GM21737 (cell line): Measurements from ENCODE around the gene POR.
"Not testable (repeated sequence)": the region's sequence is repeated elsewhere in the genome, so short reads cannot be mapped to it uniquely, and the experiment has no call there.

Source experiments
- ATAC-seq: cut with Tn5 transposase; IDR thresholded peaks from one replicate; pipeline ENCODE4 v1.9.1; 2021; ENCODE audit warnings: mild to moderate bottlenecking, moderate library complexity; ENCODE audit not compliant: unreplicated experiment

Gene POR

GRCh38 chr7:75884476-75884875 lies 30.5 kb upstream of the POR start:
- no peak for ATAC-seq

- ATAC-seq = no peak
Observed at GRCh38 chr7:75885036-75885435, 29.9 kb upstream of the POR start.

GRCh38 chr7:75887669-75888369 lies 27.1 kb upstream of the POR start:
- ATAC-seq = no peak

GRCh38 chr7:75888464-75889222 lies 26.3 kb upstream of the POR start:
- ATAC-seq = no peak

GRCh38 chr7:75889223-75889825 lies 25.6 kb upstream of the POR start:
- ATAC-seq = no peak

GRCh38 chr7:75889826-75890225 lies 25.1 kb upstream of the POR start:
- no peak for ATAC-seq

- ATAC-seq = not testable (repeated sequence)
Observed at GRCh38 chr7:75891237-75891636, 23.7 kb upstream of the POR start.

GRCh38 chr7:75891815-75892411 lies 23.0 kb upstream of the POR start:
- ATAC-seq = no peak

GRCh38 chr7:75892634-75893272 lies 22.2 kb upstream of the POR start:
- no peak for ATAC-seq

GRCh38 chr7:75896803-75897327 lies 18.1 kb upstream of the POR start:
- no peak for ATAC-seq

GRCh38 chr7:75900617-75901315 lies 14.2 kb upstream of the POR start:
- no peak for ATAC-seq

- no peak for ATAC-seq
Observed at GRCh38 chr7:75905785-75906604, 9.0 kb upstream of the POR start.

- ATAC-seq = no peak
Observed at GRCh38 chr7:75906991-75907667, 7.8 kb upstream of the POR start.

GRCh38 chr7:75907668-75908039 lies 7.3 kb upstream of the POR start:
- ATAC-seq = not testable (repeated sequence)

- ATAC-seq = no peak
Observed at GRCh38 chr7:75909521-75910132, 5.3 kb upstream of the POR start.

- ATAC-seq = not testable (repeated sequence)
Observed at GRCh38 chr7:75911186-75911585, 3.8 kb upstream of the POR start.

- no peak for ATAC-seq
Observed at GRCh38 chr7:75913437-75913836, 1.5 kb upstream of the POR start.

GRCh38 chr7:75914169-75914654 lies 743 bp upstream of the POR start:
- ATAC-seq = no peak
